Measurements from ENCODE around the gene XPOT. TPM values are rescaled to one million over a fixed set of nuclear protein-coding genes. Genes with fewer than 3 reads are reported as not detected.

Gene XPOT
- total RNA-seq, 2 experiments from 2014 or later: 90.4 to 124 TPM

DNA sequence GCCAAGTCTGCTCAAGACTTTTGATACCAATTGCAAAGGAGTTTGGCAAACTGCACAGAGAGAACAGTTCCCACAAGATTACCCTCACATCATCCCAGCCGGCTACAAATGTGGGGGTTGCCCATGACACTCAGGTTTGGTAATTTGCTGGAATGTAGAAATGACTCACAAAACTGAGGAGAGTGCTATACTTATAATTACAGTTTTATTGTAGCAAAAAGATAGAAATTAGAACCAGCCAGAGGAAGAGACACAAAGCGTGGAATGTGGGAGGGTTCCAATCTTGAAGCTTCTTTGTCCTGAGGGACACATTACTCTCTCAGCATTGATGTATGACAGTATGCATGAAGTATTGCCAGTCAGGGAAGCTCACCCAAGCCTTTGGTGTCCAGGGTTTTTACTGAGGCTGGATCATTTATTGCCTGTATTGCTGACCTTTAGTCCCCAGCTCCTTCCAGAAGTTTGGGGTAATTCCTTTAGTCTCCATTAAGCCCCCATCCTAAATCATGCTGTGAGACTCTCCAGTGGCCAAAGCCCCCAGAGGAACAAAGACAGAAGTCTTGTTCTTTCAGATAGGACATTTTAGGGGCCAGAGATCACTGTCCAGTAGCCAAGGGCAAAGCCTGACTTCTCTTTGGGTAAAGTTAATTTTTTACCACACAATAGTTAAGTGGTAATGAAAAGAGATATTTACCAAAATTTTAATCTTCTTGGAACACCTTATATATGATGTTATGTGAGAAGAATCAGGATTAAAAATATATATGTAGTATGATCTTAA, 57.6 kb downstream of the XPOT start:
- no peak for ATAC-seq
- H3K36me3 Mint-ChIP-seq: peaks cover 55% of the 10 kb centered on the region
- CTCF ChIA-PET: no interaction called here
- no peak overlapping the region for H3K4me3 Mint-ChIP-seq
- H3K27ac Mint-ChIP-seq: peak overlapping the region; percentile 31
- no peak for DNase-seq
- H3K4me1 Mint-ChIP-seq: peaks cover 33% of the 10 kb centered on the region
- H3K9me3 Mint-ChIP-seq (ENCODE audit: low read depth): no peaks in the 10 kb centered on the region
- no peaks in the 10 kb centered on the region for H3K27me3 Mint-ChIP-seq

DNA sequence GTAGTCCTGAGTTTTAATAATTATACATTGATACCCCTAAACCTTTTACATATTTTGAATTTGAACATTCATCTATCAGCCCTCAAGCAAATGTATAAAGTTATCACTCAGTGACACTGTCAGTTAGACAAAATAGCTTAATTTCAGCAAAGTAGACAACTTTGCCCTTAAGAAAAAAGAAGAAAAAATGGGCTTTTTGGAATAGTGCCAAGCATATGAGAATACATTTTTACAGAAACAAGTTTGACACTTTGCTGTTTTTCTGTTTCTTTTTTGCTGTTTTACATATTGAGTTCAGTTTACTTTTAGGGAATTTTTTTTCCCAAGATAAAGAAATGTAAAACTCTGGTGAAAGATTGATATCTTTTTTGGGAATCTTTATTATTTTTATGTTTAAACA, 62.0 kb downstream of the XPOT start:
- DNase-seq: no peak
- no peaks in the 10 kb centered on the region for H3K27me3 Mint-ChIP-seq
- H3K4me1 Mint-ChIP-seq: peaks cover 6% of the 10 kb centered on the region
- H3K4me3 Mint-ChIP-seq: no peak overlapping the region
- H3K36me3 Mint-ChIP-seq: peaks cover 59% of the 10 kb centered on the region
- H3K27ac Mint-ChIP-seq: no peak overlapping the region
- no peak for ATAC-seq
- no peaks in the 10 kb centered on the region for H3K9me3 Mint-ChIP-seq (ENCODE audit: low read depth)
- CTCF ChIA-PET: no interaction called here

DNA sequence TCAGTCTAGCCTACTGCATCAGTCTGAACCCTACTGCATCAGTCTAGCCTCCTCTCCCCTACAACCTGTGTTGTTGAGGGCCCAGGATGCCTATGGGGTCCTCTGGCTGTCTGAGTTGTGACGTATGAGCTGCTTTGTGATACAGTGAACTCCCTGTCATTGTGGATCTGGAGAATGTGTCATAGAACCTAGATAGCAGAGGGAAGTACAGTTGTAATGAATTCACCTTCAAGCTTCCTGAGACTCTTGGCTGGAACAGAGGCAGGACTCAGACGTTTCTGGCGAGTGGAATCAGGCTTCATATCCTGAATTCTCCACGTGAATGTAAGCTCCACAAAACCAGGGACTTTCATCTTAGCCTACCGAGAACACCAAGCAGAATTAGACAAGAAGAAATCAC, 64.8 kb downstream of the XPOT start:
- H3K4me1 Mint-ChIP-seq: no peaks in the 10 kb centered on the region
- no peaks in the 10 kb centered on the region for H3K27me3 Mint-ChIP-seq
- CTCF ChIA-PET: interaction anchor here (1.2 kb wide), 1 partner anchor 13 kb away, joined by 4 read pairs; no protein-coding TSS in a partner anchor
- no peak overlapping the region for H3K27ac Mint-ChIP-seq
- DNase-seq (no peak), ATAC-seq (no peak)
- H3K9me3 Mint-ChIP-seq (ENCODE audit: low read depth): no peaks in the 10 kb centered on the region
- peaks cover 67% of the 10 kb centered on the region for H3K36me3 Mint-ChIP-seq
- H3K4me3 Mint-ChIP-seq: no peak overlapping the region

DNA sequence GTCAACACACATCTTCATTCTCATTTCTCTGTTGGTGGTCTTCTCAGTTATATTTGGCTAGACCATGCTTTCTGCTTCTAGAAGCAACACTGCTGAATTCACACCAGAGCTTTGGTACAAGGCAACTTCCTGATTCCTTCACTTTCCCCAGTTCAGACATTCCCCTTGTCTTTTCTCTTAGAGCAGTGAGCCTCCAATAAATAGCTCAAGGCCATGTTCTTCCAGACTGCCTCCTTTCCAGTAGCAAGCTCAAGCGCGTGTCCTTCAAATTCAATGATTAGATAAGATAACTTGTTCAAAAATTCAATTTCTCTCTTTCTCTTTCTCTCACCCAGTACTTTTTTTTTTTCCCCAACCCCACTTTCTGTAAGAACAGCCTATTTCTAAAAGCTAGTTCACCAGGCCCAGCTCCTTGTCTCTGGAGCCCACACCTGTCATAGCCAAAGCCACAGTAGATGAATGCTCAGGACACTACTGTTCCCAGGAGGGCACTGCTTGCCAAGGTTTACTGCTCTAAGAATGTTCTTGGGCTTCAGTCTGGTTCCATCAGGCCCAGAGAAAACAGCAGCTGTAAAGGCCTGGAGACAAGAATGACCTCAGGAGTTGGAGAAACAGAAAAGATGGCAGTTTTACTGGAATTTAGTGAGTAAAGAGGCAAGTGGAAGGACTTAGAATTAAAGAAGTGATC, 65.4 kb downstream of the XPOT start:
- Mint-ChIP-seq H3K27ac (no peak overlapping the region), H3K9me3 (ENCODE audit: low read depth) (no peaks in the 10 kb centered on the region), H3K36me3 (peaks cover 68% of the 10 kb centered on the region), H3K4me3 (no peak overlapping the region), H3K27me3 (no peaks in the 10 kb centered on the region), H3K4me1 (no peaks in the 10 kb centered on the region)
- ATAC-seq: no peak
- CTCF ChIA-PET: interaction anchor here (1.2 kb wide), 1 partner anchor 12 kb away, joined by 4 read pairs; no protein-coding TSS in a partner anchor
- DNase-seq: no peak

DNA sequence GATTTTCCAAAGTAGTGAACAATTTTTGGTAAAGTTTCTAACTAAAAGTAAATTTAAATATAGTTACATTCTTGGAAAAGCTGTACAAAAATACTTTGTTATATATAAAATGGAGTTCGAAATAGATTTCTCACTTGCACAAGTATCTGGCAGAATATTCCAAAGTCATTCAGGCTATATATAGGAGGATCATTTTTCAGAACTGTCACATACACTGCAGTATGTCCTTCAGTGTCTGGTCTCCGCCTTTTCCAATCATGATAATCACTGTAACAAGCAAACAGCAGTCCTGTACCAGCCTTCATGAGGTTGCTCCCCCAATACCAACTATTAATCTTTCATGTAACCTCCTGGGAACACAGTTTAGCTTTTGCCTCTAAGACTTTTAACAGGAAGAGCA, 66.3 kb downstream of the XPOT start:
- CTCF ChIA-PET: no interaction called here
- Mint-ChIP-seq H3K4me1 (no peaks in the 10 kb centered on the region), H3K27ac (no peak overlapping the region), H3K9me3 (ENCODE audit: low read depth) (peaks cover 3% of the 10 kb centered on the region), H3K36me3 (peaks cover 70% of the 10 kb centered on the region), H3K4me3 (no peak overlapping the region), H3K27me3 (no peaks in the 10 kb centered on the region)
- ATAC-seq (no peak), DNase-seq (no peak)

DNA sequence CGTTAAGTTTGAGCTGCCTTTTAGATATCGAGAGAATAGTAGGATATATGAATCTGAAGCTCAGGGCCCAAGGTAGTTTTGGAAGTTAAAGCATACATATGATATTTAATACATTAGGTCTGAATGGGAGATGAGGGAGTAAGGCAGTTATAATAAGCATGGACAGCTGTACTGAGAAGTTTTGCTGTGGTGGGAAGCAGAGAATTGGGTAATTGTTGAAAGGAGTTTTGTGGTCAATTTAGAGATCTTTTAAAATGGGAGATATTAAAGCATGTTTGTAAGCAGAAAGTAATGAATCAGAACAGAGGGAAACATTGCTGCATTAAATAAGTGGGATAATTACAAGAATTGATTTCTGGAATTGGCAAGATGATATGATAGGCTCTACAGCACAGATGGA, 69.0 kb downstream of the XPOT start:
- Mint-ChIP-seq H3K36me3 (peaks cover 79% of the 10 kb centered on the region), H3K9me3 (ENCODE audit: low read depth) (peaks cover 5% of the 10 kb centered on the region), H3K27me3 (no peaks in the 10 kb centered on the region), H3K4me3 (no peak overlapping the region), H3K27ac (no peak overlapping the region), H3K4me1 (peaks cover 3% of the 10 kb centered on the region)
- CTCF ChIA-PET: no interaction called here
- DNase-seq (no peak), ATAC-seq (no peak)

DNA sequence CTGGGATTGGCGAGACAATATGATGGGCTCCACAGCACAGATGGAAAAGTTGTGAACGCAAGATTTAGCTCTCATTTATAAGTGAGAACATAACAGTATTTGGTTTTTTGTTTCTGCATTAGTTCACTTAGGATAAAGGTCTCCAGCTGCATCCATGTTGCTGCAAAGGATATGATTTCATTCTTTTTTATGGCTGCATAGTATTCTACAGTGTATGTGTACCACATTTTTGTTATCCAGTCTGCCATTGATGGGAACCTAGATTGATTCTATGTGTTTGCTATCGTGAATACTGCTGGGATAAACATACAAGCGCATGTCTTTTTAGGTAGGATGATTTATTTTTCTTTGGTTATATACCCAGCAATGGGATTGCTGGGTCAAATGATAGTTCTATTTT, 71.3 kb downstream of the XPOT start:
- no peaks in the 10 kb centered on the region for H3K27me3 Mint-ChIP-seq
- ATAC-seq: no peak
- peaks cover 3% of the 10 kb centered on the region for H3K4me1 Mint-ChIP-seq
- peaks cover 5% of the 10 kb centered on the region for H3K9me3 Mint-ChIP-seq (ENCODE audit: low read depth)
- H3K27ac Mint-ChIP-seq: no peak overlapping the region
- no peak for DNase-seq
- no peak overlapping the region for H3K4me3 Mint-ChIP-seq
- CTCF ChIA-PET: no interaction called here
- H3K36me3 Mint-ChIP-seq: peaks cover 77% of the 10 kb centered on the region

DNA sequence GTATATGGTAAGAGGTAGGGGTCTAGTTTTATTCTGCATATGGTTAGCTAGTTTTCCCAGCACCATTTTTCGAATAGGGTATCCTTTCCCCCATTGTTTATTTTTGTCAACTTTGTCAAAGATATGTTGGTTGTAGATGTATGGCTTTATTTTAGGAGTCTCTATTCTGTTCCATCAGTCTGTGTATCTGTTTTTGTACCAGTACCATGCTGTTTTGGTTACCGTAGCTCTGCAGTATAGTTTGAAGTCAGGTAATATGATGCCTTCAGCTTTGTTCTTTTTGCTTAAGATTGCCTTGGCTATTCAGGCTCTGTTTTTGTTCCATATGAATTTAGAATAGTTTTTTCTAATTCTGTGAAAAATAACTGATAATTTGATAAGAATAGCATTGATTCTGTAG, 72.7 kb downstream of the XPOT start:
- Mint-ChIP-seq H3K27me3 (no peaks in the 10 kb centered on the region), H3K27ac (no peak overlapping the region), H3K4me3 (no peak overlapping the region), H3K4me1 (peaks cover 3% of the 10 kb centered on the region), H3K36me3 (peaks cover 70% of the 10 kb centered on the region), H3K9me3 (ENCODE audit: low read depth) (peaks cover 5% of the 10 kb centered on the region)
- DNase-seq (no peak), ATAC-seq (no peak)
- CTCF ChIA-PET: interaction anchor here (1.0 kb wide), 1 partner anchor 16 kb away, joined by 3 read pairs; no protein-coding TSS in a partner anchor

DNA sequence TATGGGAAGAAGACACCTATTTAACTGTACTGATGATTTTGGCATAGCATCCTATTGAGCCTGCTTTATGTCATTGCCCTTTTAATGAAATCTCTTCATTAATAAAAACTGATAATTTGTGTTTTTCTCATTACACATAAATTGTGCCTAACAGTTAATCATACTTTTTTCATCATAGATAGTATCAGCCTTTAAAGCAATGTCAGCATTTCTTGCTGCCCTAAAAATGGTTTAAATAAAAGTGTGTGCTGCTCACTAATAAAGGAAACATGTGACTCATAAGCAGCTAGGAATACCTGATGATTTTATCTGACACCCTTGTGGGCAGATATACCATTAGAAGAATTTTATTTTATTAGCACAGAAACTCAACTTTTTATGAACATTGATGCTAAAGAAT, 74.5 kb downstream of the XPOT start:
- ATAC-seq (no peak), DNase-seq (no peak)
- Mint-ChIP-seq H3K36me3 (peaks cover 62% of the 10 kb centered on the region), H3K27ac (no peak overlapping the region), H3K4me3 (no peak overlapping the region), H3K9me3 (ENCODE audit: low read depth) (peaks cover 5% of the 10 kb centered on the region), H3K27me3 (no peaks in the 10 kb centered on the region), H3K4me1 (peaks cover 3% of the 10 kb centered on the region)
- CTCF ChIA-PET: no interaction called here

DNA sequence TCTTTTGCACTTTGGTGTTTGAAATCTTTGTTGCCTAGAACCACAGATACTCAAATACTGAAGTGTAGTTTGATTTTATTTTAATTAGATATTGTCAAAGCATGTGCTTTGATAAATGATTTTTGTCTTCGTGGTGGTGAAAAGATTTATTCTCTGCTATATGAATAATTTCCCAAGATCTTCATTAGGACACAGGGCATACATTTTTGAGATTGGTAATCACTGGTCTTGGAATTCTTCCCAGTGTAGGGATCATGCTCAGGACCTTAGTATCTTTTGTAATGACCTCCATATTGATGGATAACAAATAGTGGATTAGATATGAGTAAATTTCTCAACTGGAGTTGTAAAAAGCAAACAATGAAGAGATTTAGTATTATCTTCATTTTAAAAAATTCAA, 76.0 kb downstream of the XPOT start:
- peaks cover 51% of the 10 kb centered on the region for H3K36me3 Mint-ChIP-seq
- H3K4me3 Mint-ChIP-seq: no peak overlapping the region
- no peak overlapping the region for H3K27ac Mint-ChIP-seq
- DNase-seq (no peak), ATAC-seq (no peak)
- H3K9me3 Mint-ChIP-seq (ENCODE audit: low read depth): peaks cover 5% of the 10 kb centered on the region
- CTCF ChIA-PET: no interaction called here
- no peaks in the 10 kb centered on the region for H3K27me3 Mint-ChIP-seq
- peaks cover 3% of the 10 kb centered on the region for H3K4me1 Mint-ChIP-seq

DNA sequence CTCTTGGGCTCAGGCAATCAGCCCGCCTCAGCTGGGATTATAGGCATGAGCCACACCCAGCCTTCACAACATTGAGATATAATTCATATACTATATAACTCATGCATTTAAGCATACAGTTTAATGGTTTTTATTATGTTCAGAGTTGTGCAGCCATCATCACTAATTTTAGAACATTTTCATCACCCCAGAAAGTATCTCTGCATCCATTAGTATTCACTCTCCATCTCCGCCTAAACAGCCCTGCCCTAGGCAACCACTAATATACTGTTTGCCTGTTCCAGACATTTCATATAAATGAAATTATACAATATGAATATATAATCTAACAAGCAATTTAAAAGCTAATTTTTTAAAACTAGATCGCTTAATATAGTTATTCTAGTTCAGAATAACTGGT, 82.5 kb downstream of the XPOT start:
- ATAC-seq (no peak), DNase-seq (no peak)
- Mint-ChIP-seq H3K4me3 (no peak overlapping the region), H3K36me3 (peaks cover 49% of the 10 kb centered on the region), H3K27me3 (no peaks in the 10 kb centered on the region), H3K4me1 (peaks cover 11% of the 10 kb centered on the region), H3K27ac (no peak overlapping the region), H3K9me3 (ENCODE audit: low read depth) (no peaks in the 10 kb centered on the region)
- CTCF ChIA-PET: no interaction called here

DNA sequence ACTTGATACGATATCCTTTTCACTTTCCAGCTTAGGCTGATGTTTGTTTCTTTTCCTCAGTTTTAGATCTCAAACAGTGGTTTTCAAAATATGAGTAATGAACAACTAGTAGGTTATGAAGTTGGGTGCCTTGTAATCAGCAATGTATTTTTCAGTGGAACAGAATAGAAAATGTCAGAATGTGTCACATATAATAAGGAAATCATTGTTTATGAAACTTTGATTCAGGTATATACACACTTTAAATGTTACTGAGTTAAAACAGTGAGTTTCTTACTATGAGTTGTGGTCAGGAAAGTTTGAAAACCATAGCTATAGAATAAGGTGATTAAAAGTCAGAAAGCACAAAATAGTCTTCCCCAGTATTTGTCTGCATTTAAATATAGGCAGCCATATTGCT, 87.5 kb downstream of the XPOT start:
- peaks cover 48% of the 10 kb centered on the region for H3K36me3 Mint-ChIP-seq
- peaks cover 20% of the 10 kb centered on the region for H3K4me1 Mint-ChIP-seq
- H3K4me3 Mint-ChIP-seq: peak overlapping the region; percentile 14
- DNase-seq (no peak), ATAC-seq (no peak)
- H3K27ac Mint-ChIP-seq: peak overlapping the region; percentile 73
- H3K27me3 Mint-ChIP-seq: no peaks in the 10 kb centered on the region
- no peaks in the 10 kb centered on the region for H3K9me3 Mint-ChIP-seq (ENCODE audit: low read depth)
- CTCF ChIA-PET: interaction anchor here (1.1 kb wide), 1 partner anchor 12 kb away, joined by 3 read pairs; no protein-coding TSS in a partner anchor

DNA sequence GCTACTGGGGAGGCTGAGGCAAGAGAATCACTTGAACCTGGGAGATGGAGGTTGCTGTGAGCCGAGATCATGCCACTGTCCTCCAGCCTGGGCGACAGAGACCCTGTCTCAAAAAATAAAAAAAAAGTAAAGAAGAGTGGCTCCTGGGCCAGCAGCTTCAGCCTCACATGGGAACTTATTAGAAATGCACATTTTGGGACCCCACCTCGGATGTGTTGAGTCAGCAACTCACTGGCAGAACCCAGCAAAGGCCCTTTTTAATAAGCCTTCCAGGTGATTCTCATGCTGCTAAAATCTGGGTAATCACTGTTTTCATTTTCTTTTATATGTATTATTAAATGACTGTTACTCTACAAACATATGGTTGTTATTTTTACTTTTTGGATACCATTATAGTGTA, 89.3 kb downstream of the XPOT start:
- H3K4me3 Mint-ChIP-seq: no peak overlapping the region
- no peaks in the 10 kb centered on the region for H3K9me3 Mint-ChIP-seq (ENCODE audit: low read depth)
- ATAC-seq (no peak), DNase-seq (no peak)
- H3K27ac Mint-ChIP-seq: no peak overlapping the region
- H3K36me3 Mint-ChIP-seq: peaks cover 57% of the 10 kb centered on the region
- CTCF ChIA-PET: no interaction called here
- H3K4me1 Mint-ChIP-seq: peaks cover 18% of the 10 kb centered on the region
- H3K27me3 Mint-ChIP-seq: no peaks in the 10 kb centered on the region

Measured in activated CD8-positive, alpha-beta memory T cell treated with anti-CD3 and anti-CD28 coated beads, Interleukin-2, amount 10 ng/mL, durations not matched to agents 7 days and 5 days (primary cell).